Measurements from ENCODE around the gene MTX1.

DNA sequence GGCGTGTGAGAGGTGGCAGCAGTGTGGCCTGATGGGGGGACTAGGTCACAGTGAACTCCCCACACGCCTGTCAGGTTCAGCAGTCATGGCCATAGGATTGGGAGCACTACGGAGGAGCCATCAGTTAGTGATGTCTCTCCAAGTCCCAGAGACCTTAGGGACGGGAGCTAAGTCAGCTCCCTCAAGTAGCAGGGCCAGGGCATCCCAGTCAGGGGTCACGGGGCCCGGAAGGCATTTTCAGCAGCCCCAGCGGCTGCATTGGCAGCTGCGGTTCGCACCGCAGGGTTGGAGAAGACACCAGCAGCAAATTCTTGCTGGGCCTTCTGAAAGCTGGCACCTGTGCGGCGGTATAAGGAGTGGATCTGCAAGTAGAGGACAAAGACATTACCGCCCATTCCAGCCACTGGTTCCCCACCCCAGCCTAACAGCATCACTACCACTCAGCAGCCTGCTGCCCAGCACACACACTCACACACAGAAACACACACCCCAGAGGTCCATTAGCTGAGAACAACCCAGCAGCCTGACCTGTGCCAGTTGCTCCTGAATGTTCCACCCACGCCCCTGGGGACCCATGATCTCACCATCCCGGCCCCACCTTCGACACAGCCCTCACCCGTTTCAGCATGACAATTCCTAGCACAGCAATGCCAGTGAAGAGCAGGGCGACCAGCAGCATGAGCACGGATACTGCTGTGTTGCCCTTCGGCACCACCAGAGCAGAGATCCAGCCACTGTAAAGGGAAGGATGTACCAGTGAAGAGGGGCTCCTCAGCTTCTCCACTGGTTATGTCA lies 47.8 kb downstream of the MTX1 start:
- TF ChIP-seq SIN3A (IDR thresholded peaks at IDR 0.05; ENCODE audit: low read depth) (no peak), CTCF (IDR thresholded peaks at IDR 0.05 in 2 of 3, conservative IDR thresholded peaks at IDR 0.05 in 1 of 3; ENCODE audit: borderline replicate concordance in 1 of 3, insufficient read depth in 1 of 3, low read depth in 2 of 3, low read length in 2 of 3) (no peak), EZH2 (IDR thresholded peaks at IDR 0.05) (no peak), CBX3 (IDR thresholded peaks at IDR 0.05; ENCODE audit: low read depth) (no peak), RAD21 (IDR thresholded peaks at IDR 0.05; ENCODE audit: low read depth) (no peak), POLR2A (IDR thresholded peaks at IDR 0.05; ENCODE audit: borderline replicate concordance, extremely low read depth, insufficient read depth, insufficient read length) (no peak), CEBPB (IDR thresholded peaks at IDR 0.05; ENCODE audit: low read depth) (no peak), JUND (IDR thresholded peaks at IDR 0.05) (no peak), POLR2AphosphoS5 (IDR thresholded peaks at IDR 0.05; ENCODE audit: low read depth, low read length) (no peak), ZNF274 (IDR thresholded peaks at IDR 0.05; ENCODE audit: low read depth, low read length) (no peak), EZH2phosphoT487 (IDR thresholded peaks at IDR 0.05; ENCODE audit: borderline replicate concordance) (no peak), FOSL1 (IDR thresholded peaks at IDR 0.05; ENCODE audit: low read depth) (no peak)
- TF ChIP-seq, protein P1, sequence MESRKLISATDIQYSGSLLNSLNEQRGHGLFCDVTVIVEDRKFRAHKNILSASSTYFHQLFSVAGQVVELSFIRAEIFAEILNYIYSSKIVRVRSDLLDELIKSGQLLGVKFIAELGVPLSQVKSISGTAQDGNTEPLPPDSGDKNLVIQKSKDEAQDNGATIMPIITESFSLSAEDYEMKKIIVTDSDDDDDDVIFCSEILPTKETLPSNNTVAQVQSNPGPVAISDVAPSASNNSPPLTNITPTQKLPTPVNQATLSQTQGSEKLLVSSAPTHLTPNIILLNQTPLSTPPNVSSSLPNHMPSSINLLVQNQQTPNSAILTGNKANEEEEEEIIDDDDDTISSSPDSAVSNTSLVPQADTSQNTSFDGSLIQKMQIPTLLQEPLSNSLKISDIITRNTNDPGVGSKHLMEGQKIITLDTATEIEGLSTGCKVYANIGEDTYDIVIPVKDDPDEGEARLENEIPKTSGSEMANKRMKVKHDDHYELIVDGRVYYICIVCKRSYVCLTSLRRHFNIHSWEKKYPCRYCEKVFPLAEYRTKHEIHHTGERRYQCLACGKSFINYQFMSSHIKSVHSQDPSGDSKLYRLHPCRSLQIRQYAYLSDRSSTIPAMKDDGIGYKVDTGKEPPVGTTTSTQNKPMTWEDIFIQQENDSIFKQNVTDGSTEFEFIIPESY (IDR thresholded peaks at IDR 0.05; ENCODE audit: extremely low read depth, insufficient replicate concordance, low read length): no peak
